ENCODE measurements around the gene TSGA10.
A peak's percentile ranks its signal among the peaks of the same experiment; 100 is the strongest.

Gene TSGA10

GRCh38 chr2:99180755-99181623 is 26.2 kb upstream of the TSGA10 start, which contains the start of the genes MITD1 and MRPL30:
Gene MITD1 (minus strand): TSS chr2:99181058. CDS start chr2:99180981, 77 bp downstream.
Gene MRPL30 (plus strand): TSS chr2:99181184. CDS start chr2:99186204, 5,020 bp downstream.
- Histone ChIP-seq H2AFZ (ENCODE audit: low read depth, low read length) (peak within 1 kb of the TSS; percentile 41), H3K4me1 (ENCODE audit: insufficient read depth, low read length) (peaks cover 4% of the 10 kb centered on the region), H3K9me3 (ENCODE audit: low read length) (no peaks in the 10 kb centered on the region), H3K4me3 (ENCODE audit: low read length) (peak within 1 kb of the TSS; percentile 64), H3K27me3 (ENCODE audit: insufficient read depth, low read length) (no peaks in the 10 kb centered on the region), H3K36me3 (ENCODE audit: insufficient read depth, low read length) (peaks cover 3% of the 10 kb centered on the region)

GRCh38 chr2:99171377-99172140 is 16.8 kb upstream of the TSGA10 start:
- no peaks in the 10 kb centered on the region for H3K4me1 ChIP-seq (ENCODE audit: insufficient read depth, low read length)
- no peaks in the 10 kb centered on the region for H3K27me3 ChIP-seq (ENCODE audit: insufficient read depth, low read length)
- no peaks in the 10 kb centered on the region for H3K9me3 ChIP-seq (ENCODE audit: low read length)
- peaks cover 52% of the 10 kb centered on the region for H3K36me3 ChIP-seq (ENCODE audit: insufficient read depth, low read length)
- no peak overlapping the region for H2AFZ ChIP-seq (ENCODE audit: low read depth, low read length)
- H3K4me3 ChIP-seq (ENCODE audit: low read length) = no peak overlapping the region

GRCh38 chr2:99169534-99169933 is 14.8 kb upstream of the TSGA10 start:
- Histone ChIP-seq H3K27me3 (ENCODE audit: insufficient read depth, low read length) (no peaks in the 10 kb centered on the region), H3K9me3 (ENCODE audit: low read length) (no peaks in the 10 kb centered on the region), H3K4me1 (ENCODE audit: insufficient read depth, low read length) (no peaks in the 10 kb centered on the region), H2AFZ (ENCODE audit: low read depth, low read length) (no peak overlapping the region), H3K36me3 (ENCODE audit: insufficient read depth, low read length) (peaks cover 57% of the 10 kb centered on the region), H3K4me3 (ENCODE audit: low read length) (no peak overlapping the region)

- H3K36me3 ChIP-seq (ENCODE audit: insufficient read depth, low read length) = peaks cover 47% of the 10 kb centered on the region
- no peak overlapping the region for H2AFZ ChIP-seq (ENCODE audit: low read depth, low read length)
- H3K4me3 ChIP-seq (ENCODE audit: low read length) = no peak overlapping the region
- no peaks in the 10 kb centered on the region for H3K4me1 ChIP-seq (ENCODE audit: insufficient read depth, low read length)
- no peaks in the 10 kb centered on the region for H3K27me3 ChIP-seq (ENCODE audit: insufficient read depth, low read length)
- no peaks in the 10 kb centered on the region for H3K9me3 ChIP-seq (ENCODE audit: low read length)
Observed at GRCh38 chr2:99166218-99166617, 11.5 kb upstream of the TSGA10 start.

- peaks cover 14% of the 10 kb centered on the region for H3K36me3 ChIP-seq (ENCODE audit: insufficient read depth, low read length)
- no peaks in the 10 kb centered on the region for H3K9me3 ChIP-seq (ENCODE audit: low read length)
- peaks cover 8% of the 10 kb centered on the region for H3K4me1 ChIP-seq (ENCODE audit: insufficient read depth, low read length)
- no peak overlapping the region for H3K4me3 ChIP-seq (ENCODE audit: low read length)
- H3K27me3 ChIP-seq (ENCODE audit: insufficient read depth, low read length) = no peaks in the 10 kb centered on the region
- H2AFZ ChIP-seq (ENCODE audit: low read depth, low read length) = no peak overlapping the region
Observed at GRCh38 chr2:99159594-99159993, 4.9 kb upstream of the TSGA10 start.

- H3K27me3 ChIP-seq (ENCODE audit: insufficient read depth, low read length) = no peaks in the 10 kb centered on the region
- peaks cover 8% of the 10 kb centered on the region for H3K4me1 ChIP-seq (ENCODE audit: insufficient read depth, low read length)
- no peaks in the 10 kb centered on the region for H3K9me3 ChIP-seq (ENCODE audit: low read length)
- H2AFZ ChIP-seq (ENCODE audit: low read depth, low read length) = no peak overlapping the region
- H3K36me3 ChIP-seq (ENCODE audit: insufficient read depth, low read length) = peaks cover 14% of the 10 kb centered on the region
- H3K4me3 ChIP-seq (ENCODE audit: low read length) = no peak overlapping the region
Observed at GRCh38 chr2:99158599-99158998, 3.9 kb upstream of the TSGA10 start.

GRCh38 chr2:99156891-99157290 is 2.1 kb upstream of the TSGA10 start:
- no peak overlapping the region for H3K4me3 ChIP-seq (ENCODE audit: low read length)
- no peaks in the 10 kb centered on the region for H3K27me3 ChIP-seq (ENCODE audit: insufficient read depth, low read length)
- peaks cover 8% of the 10 kb centered on the region for H3K4me1 ChIP-seq (ENCODE audit: insufficient read depth, low read length)
- H3K36me3 ChIP-seq (ENCODE audit: insufficient read depth, low read length) = peaks cover 8% of the 10 kb centered on the region
- no peak overlapping the region for H2AFZ ChIP-seq (ENCODE audit: low read depth, low read length)
- no peaks in the 10 kb centered on the region for H3K9me3 ChIP-seq (ENCODE audit: low read length)

- H2AFZ ChIP-seq (ENCODE audit: low read depth, low read length) = peak overlapping the region; percentile 92
- no peaks in the 10 kb centered on the region for H3K27me3 ChIP-seq (ENCODE audit: insufficient read depth, low read length)
- H3K36me3 ChIP-seq (ENCODE audit: insufficient read depth, low read length) = peaks cover 6% of the 10 kb centered on the region
- no peaks in the 10 kb centered on the region for H3K9me3 ChIP-seq (ENCODE audit: low read length)
- H3K4me1 ChIP-seq (ENCODE audit: insufficient read depth, low read length) = peaks cover 8% of the 10 kb centered on the region
- peak overlapping the region; percentile 86 for H3K4me3 ChIP-seq (ENCODE audit: low read length)
Observed at GRCh38 chr2:99153921-99154604, 679 bp downstream of the TSGA10 start.

- Histone ChIP-seq H3K36me3 (ENCODE audit: insufficient read depth, low read length) (peaks cover 2% of the 10 kb centered on the region), H3K4me1 (ENCODE audit: insufficient read depth, low read length) (peaks cover 8% of the 10 kb centered on the region), H3K9me3 (ENCODE audit: low read length) (no peaks in the 10 kb centered on the region), H2AFZ (ENCODE audit: low read depth, low read length) (no peak overlapping the region), H3K4me3 (ENCODE audit: low read length) (no peak overlapping the region), H3K27me3 (ENCODE audit: insufficient read depth, low read length) (no peaks in the 10 kb centered on the region)
Observed at GRCh38 chr2:99152199-99152895, 2.4 kb downstream of the TSGA10 start.

GRCh38 chr2:99150706-99151105 is 4.0 kb downstream of the TSGA10 start:
- Histone ChIP-seq H2AFZ (ENCODE audit: low read depth, low read length) (no peak overlapping the region), H3K4me1 (ENCODE audit: insufficient read depth, low read length) (peaks cover 3% of the 10 kb centered on the region), H3K27me3 (ENCODE audit: insufficient read depth, low read length) (no peaks in the 10 kb centered on the region)

GRCh38 chr2:99141110-99142108 is 13.3 kb downstream of the TSGA10 start, which contains the start of gene C2orf15:
Gene C2orf15 (plus strand): TSS chr2:99141707. CDS start chr2:99150559, 8,852 bp downstream.
- H3K27me3 ChIP-seq (ENCODE audit: insufficient read depth, low read length) = no peaks in the 10 kb centered on the region

More at GRCh38 chr2:99150706-99151105, 4.0 kb downstream of the TSGA10 start:
- Histone ChIP-seq H3K9me3 (ENCODE audit: low read length) (no peaks in the 10 kb centered on the region), H3K4me3 (ENCODE audit: low read length) (no peak overlapping the region), H3K36me3 (ENCODE audit: insufficient read depth, low read length) (no peaks in the 10 kb centered on the region)

More at GRCh38 chr2:99141110-99142108, 13.3 kb downstream of the TSGA10 start, which contains the start of gene C2orf15:
- Histone ChIP-seq H3K9me3 (ENCODE audit: low read length) (no peaks in the 10 kb centered on the region), H3K4me1 (ENCODE audit: insufficient read depth, low read length) (peaks cover 13% of the 10 kb centered on the region), H2AFZ (ENCODE audit: low read depth, low read length) (peak within 1 kb of the TSS; percentile 79), H3K4me3 (ENCODE audit: low read length) (peak within 1 kb of the TSS; percentile 83), H3K36me3 (ENCODE audit: insufficient read depth, low read length) (no peaks in the 10 kb centered on the region)
